ENCODE measurements around the gene CRB1.
"Not testable (repeated sequence)": the region's sequence is repeated elsewhere in the genome, so short reads cannot be mapped to it uniquely, and the experiment has no call there.

The CRB1 gene

DNA sequence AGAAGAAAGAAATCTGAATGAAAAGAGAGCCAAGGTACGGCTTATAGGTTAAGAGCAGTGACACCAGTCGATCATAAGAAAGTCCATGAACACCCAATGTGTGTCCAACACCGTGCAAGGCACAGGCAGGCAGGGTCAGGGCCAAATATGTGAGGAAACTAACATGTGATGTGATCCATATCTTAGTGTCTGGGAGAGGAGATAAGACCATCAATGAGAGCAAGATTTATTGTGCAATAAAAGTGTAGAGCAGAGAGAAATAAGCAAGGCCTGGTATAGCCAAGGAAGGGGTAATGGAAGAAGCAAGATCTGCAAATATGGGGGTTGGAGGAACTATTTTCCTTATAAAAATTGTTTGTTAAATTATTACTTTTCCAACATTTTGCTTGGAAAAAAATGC, 198.8 kb downstream of the CRB1 start:
- DNase-seq, result no peak

DNA sequence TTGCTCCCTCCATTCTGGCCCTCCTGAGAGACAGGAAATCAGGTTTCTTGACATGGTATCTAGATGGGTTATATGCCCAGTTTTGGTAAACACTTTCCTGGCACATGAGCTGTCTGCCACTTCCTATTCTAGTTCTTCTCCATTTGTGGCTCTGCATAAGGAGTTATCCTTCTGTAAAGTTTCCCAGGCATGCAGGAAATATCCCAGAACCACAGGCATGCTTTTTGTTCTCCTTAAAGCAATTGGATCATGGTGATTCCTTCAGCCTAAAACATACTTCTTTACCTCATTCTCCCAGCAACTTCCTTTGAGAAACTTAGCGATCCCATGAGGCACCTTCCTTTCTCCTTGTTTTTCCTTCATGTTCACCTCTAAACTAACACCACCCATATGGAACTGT, 199.8 kb downstream of the CRB1 start:
- peak in 1 of 2 experiments; percentile 33 for DNase-seq

DNA sequence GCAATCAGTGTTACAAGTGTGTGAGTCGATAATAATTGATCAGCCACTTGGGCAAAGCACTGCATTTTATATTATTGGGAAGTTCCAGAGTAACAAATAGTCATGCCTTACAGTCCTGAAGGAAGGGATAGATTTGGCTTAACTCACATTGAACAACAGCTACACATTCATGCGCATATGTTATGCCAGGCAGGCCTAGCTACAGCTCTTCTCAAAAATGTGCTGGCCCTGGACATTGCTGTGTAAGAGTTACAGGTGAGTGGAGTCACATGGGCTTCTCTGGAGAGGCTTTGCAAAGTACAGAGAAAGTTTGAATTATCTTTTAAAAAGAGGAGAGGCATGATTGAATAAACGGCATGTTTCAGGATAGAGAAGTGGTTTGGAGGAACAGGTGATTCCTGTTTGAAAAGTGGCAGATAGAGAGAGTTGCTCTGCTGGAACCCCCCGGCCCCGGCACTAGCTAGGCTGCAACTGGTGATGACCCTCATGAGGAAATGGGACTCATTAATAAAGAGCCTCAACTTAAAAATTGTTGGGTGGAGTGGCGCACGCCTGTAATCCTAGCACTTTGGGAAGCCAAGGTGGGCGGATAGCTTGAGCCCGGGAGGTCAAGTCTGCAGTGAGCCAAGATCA, 200.6 kb downstream of the CRB1 start:
- DNase-seq, result no peak

DNA sequence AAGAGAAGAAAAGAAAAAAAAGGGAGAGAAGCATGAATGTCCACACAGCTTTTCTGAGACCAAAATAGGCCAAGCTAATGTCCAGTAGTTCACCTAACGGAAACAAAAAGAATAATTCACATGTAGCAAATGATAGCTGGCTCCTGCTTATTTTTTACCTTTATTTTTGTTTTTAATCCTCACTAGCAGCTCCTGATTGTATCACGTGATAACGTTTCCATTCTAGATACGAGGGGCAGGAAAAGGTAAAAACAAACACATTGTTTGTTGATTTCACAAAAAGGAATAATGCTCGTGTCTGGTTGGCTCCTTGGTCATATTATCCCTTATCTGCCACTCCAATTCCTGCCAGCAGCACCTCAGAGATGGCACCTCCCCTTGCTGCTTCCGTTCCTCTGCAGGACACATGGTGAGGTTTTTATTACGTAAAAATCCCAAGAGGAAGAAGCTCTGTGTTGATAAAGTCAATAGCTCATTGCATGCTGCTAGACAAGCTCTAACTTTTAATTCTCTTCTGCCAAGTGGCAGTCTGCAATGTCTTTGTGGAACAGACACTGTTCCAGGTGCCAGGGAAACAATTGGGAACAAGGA, 201.7 kb downstream of the CRB1 start:
- peak in 1 of 2 experiments; percentile 43 for DNase-seq

DNA sequence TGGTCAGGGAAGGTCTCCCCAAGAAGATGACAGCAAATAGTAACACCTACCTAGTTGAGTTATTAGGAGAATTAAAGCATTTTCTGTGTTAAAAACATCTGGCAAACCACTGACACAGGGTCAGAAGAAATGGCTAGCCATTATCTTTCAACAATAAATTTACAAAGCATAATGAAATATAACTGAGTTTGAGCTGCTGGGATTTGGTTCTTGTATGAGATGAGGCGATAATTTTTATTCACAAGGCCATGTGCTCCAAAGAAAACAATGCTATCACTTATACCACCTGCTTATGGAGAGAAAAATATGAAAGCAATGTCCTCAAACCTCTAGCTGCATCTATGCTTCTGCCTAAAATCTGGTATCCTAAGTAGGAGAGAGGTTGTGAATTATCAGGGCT, 202.3 kb downstream of the CRB1 start:
- no peak for DNase-seq

DNA sequence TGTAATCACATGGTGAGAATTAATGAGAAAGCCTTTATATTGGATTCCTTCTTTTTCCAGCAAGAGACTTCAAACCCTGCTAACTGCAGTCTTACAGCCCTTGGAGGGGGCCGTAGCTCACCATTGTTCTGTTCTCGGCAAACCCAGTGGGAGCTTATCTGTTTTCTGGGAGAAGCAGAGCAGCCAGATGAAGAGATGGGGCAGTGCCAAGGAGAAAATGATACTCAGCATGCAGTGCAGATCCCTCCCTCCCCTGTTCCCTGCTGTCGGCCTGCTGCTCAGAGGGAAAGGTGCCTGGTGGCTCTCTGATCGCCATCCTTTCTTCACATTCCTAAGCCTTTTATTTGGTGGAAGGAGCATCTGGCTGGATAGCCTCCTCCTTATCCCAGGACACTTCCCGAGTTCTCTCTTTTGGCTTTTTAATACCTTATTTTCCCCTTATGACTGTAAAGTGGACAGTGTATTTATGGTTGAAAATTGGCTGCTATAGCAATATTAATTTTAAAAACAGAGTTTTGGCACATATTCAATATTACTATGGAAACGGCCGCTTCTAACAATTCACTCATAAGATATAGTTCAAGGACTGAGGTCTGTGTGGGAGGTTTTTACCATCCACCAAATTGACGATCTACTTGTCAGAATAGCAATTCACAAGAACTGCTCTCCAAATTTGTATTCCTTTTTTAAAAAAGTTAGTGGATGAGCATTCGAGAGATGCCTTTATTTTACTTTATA, 203.4 kb downstream of the CRB1 start:
- peak; percentile 40 to 65 for DNase-seq

DNA sequence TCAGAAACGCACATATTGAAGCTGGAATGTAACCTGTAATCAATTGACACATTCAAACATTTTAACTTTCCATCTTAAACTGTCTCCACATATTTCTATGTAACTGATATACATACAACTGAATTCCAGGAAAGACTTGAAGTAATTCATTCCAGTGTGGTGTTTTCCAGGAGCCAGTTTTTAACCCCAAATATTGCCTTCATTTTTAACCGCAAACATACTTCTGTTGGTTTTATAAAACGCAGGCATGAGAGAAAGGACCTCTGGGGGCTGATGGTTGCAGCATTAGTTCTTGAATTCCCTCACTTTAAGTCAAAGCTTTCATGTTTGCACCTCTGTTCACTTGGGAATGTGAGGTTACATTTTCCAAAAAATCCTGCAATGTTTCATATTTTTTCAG, 204.1 kb downstream of the CRB1 start:
- no peak for DNase-seq

DNA sequence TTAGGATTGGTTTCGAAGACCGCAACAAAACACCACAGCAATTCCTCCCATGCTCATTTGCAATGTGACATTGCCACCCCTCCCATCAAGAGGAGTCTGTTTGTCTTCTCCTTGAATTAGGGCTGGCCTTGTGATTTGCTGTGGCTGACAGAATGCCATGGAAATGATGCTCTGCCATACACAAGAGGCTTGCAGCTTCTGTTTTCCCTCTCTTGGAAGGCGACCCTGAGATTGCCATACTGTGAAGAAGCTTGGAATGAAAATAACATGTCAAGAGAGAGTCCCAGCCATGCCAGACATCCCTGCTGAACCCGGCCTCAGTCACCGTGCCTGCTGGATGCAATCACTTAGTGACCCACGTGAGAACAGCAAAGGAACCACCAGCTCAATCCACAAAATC, 212.4 kb downstream of the CRB1 start:
- no peak for DNase-seq

DNA sequence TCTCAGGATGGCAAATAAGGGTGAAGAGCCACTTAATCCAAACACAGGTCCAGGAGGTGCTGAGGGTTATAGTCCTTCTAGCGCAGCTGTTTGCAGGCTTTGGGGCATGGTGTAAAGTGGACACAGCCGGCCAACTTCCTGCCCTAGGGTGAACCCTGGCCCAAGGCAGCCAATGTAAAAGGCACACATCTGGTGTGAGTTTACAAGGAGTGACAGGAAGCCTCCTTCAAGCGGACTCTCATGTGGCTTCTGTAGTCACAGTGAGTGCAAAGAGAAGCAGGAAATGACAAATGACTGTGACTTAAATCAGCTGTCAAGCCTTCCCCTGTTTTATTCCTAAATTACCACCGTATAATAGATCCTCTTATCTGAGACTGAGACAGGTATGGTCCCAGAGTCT, 213.0 kb downstream of the CRB1 start:
- DNase-seq, result no peak

DNA sequence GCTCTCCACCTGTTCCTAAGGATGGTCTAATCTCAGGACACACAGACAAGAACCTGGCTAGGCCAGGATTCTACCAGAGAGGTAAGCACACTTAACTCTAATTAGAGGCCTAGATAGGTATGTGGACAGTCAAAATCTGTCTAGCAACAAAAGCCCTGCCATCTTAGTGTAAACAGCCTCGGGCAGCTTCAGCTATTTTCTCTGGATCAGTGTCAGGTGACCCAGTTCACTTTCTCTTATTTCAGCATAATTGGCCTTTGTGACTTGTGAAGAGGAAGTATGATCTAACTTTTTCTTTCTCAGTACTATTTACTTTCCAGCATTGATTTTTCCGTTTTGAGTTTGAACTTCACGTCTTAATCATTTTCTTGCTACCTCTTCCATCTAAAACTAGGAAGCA, 217.7 kb downstream of the CRB1 start:
- DNase-seq, result peak in 1 of 2 experiments; percentile 40

DNA sequence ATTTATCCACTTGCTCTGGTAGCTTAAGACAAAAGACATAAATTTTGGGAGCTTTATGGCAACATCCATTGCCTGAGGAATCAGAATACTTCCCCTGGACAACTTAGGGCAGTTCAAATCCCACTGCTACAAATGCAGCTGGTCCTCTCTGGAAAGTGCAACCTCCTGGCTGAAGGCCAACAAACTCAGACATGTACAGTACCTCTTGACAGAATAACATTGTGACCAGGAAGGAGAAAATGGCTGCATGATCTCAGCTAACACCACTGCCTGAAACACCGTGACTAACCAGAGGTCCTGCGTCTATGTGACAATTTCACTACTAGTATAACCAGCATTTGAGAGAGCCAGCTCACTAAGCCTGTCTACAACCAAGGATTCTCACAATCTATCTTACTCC, 218.9 kb downstream of the CRB1 start:
- peak in 1 of 2 experiments; percentile 27 for DNase-seq

DNA sequence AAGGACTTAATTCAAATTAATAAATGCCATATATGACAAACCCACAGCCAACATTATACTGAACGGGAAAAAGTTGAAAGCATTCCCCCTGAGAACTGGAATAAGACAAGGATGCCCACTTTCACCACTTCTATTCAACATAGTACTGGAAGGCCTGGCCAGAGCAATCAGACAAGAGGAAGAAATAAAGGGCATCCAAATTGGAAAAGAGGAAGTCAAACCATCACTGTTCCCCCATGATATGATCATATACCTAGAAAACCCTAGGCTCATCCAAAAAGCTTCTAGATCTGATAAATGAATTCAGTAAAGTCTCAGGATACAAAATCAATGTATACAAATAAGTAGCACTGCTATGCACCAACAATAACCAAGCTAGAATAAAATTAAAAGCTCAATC, 223.5 kb downstream of the CRB1 start:
- not testable (repeated sequence) for DNase-seq

DNA sequence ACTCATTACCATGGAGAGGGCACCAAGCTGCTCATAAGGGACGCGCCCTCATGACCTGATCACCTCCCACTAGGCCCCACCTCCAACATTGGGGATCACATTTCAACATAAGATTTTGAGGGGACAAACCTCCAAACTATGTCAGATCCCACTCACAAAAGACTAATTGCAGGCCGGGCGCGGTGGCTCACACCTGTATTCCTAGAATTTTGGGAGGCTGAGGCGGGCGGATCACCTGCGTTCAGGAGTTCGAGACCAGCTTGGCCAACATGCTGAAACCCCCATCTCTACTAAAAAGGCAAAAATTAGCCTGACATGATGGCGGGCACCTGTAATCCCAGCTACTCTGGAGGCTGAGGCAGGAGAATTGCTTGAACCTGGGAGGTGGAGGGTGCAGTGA, 228.7 kb downstream of the CRB1 start:
- no peak for DNase-seq

DNA sequence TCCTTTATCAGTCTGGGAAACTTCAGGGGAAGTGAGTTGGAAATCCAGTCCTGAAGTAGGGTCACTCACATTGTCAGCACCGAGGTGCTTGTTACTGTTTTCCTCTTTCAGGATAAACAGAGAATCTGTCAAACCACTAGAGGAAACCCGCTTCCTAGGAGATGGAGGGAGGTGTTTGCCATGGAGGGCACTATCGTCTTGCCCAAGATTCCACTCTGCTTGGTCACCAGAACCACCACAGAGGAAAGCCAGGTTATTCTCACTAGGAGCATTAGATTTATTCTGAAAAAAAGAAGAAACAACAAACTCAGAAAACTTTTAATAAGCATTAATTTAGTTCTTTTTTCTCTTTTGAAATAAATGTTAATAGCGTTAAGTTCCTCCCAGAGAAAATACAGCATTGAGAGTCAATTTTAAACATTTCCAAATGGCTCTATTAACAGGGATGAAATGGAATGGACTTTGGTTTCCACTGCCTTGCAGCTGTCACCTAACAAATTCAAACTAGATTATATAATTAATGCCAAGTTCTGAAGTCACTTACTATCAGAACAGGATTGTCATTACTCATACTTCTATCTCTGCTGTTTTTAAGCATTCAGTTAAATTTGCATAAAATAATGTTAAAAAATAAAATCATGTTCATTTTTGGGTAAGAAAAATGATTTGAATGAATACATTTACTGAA, 242.8 kb downstream of the CRB1 start:
- DNase-seq, result no peak

DNA sequence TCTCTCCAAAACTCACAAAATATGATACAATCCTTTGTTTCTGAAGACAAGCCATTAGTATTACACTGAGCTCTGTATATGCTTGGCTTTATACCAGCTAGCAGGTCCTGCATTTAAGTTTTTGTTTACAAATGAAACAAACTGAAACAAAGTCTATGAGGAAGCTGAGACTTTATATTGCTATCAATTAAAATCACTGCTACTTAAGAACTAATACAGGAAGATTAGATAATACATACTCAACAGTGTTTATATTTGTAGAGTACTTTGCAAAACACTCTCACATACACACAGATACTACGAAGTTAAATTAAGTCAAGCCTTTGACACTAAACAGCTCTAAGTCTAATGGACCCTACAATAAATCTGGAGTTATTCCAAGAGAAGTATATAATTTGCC, 247.4 kb downstream of the CRB1 start:
- DNase-seq, result no peak

DNA sequence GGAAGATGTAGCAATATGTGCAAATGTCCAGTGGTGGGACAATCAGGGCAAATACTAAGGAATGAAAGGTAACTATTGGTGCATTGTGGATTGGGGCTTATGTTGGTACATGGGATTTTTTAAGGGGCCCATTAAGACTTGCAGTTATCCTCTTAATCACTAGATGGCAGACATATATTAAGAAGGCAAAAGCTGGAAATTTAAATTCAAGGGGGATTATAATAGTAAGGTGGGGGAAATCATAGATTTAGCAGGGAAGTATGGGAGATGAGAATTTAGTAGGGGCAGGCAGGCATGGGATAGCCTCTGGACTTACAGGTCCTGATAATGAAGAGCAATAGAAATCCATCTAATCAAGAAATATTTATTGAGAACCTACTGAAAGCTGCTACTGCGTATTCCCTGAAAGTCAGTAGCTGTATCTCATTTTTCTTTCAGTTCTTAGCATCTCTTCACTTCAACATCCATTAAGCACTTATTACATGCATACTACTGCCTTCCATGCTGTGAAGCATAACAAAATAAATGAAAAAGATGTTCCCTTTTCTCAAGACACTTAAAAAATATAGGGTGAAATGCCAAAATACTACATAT, 251.8 kb downstream of the CRB1 start:
- peak in 1 of 2 experiments; percentile 12 for DNase-seq

DNA sequence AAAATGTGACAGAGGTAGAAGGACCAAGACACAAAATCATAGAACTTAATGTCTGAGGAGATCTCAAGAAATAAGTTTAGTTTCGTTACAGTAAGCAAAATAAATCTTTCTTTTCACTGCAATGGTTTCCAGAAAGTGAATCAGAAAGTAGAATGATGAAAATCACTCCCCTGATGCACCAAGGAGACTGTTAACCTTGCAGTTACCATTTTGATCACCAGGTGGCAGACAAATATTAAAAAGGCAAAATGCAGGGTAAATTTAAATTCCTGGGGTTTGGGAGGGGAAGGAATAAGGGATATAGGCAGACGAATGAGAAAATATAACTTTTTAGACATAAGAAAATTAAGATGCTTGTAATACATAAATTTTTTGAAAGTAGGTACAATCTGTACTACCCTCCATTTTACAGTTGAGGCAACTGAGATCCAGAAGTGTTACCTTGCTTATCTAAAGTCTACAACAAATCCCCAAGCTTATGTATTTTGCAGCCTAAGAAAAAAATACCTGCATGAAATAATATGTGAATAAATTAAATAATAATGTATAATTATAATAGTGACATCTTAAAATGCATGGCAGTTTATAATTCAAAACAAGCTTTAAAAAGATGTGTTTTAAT, 253.2 kb downstream of the CRB1 start:
- DNase-seq, result peak; percentile 53 to 74

DNA sequence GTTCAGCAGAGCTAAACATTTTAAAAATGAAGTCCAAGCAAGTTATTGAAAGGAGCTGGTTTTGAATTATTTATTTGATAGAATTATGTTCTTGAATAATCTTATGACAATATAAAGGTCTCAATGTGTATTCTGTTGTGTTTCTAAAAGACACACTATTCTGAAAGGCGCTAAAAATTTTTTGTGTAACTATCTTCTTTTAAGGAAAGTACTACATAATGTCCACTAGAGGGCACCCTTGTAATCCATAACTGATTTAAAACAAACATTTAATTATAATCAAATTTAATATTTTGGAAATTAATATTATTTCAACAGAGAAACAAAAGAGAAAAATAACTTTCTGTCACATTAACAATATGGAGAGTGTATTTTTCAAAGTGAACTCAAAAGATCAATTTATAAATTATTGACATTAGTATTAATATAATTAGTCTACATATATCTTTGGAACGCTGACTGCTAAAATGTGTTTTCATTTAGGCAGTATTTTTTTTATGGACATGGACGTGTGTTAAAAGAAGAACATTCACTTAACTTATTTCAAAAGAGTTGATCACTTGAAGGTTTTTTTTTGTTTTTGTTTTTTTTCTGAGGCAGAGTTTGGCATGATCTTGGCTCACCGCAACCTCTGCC, 258.8 kb downstream of the CRB1 start:
- peak; percentile 54 to 55 for DNase-seq

Measured in NCI-H2081 (cell line).